ENCODE results near the gene SMIM10L2A.
"Not testable (repeated sequence)": the region's sequence is repeated elsewhere in the genome, so short reads cannot be mapped to it uniquely, and the experiment has no call there.

Gene SMIM10L2A

GRCh38 chrX:135421932-135422809, at the start of gene SMIM10L2A:
SMIM10L2A (plus strand) TSS chrX:135421944; CDS start chrX:135422132, 188 bp downstream.
- FAIRE-seq (no peak), DNase-seq (ENCODE audit: extremely low spot score, insufficient read length, low read depth) (no peak)

- FAIRE-seq = no peak
- no peak for DNase-seq (ENCODE audit: extremely low spot score, insufficient read length, low read depth)
These were observed 48.4 kb upstream of the SMIM10L2A start for GRCh38 chrX:135373357-135373756.

GRCh38 chrX:135382260-135382659, 39.5 kb upstream of the SMIM10L2A start:
- DNase-seq (ENCODE audit: extremely low spot score, insufficient read length, low read depth) = no peak
- FAIRE-seq = no peak

- no peak for DNase-seq (ENCODE audit: extremely low spot score, insufficient read length, low read depth)
- no peak for FAIRE-seq
These were observed 38.5 kb upstream of the SMIM10L2A start for GRCh38 chrX:135383249-135383648.

GRCh38 chrX:135384161-135384836, 37.4 kb upstream of the SMIM10L2A start:
- FAIRE-seq = no peak
- no peak for DNase-seq (ENCODE audit: extremely low spot score, insufficient read length, low read depth)

GRCh38 chrX:135388841-135389240, 32.9 kb upstream of the SMIM10L2A start:
- no peak for DNase-seq (ENCODE audit: extremely low spot score, insufficient read length, low read depth)
- FAIRE-seq = no peak

- DNase-seq (ENCODE audit: extremely low spot score, insufficient read length, low read depth) (no peak), FAIRE-seq (no peak)
These were observed 32.5 kb upstream of the SMIM10L2A start for GRCh38 chrX:135389243-135389642.

- DNase-seq (ENCODE audit: extremely low spot score, insufficient read length, low read depth) (no peak), FAIRE-seq (no peak)
These were observed 32.0 kb upstream of the SMIM10L2A start for GRCh38 chrX:135389717-135390116.

GRCh38 chrX:135391734-135392133, 30.0 kb upstream of the SMIM10L2A start:
- no peak for DNase-seq (ENCODE audit: extremely low spot score, insufficient read length, low read depth)
- FAIRE-seq = no peak

GRCh38 chrX:135393051-135393450, 28.7 kb upstream of the SMIM10L2A start:
- FAIRE-seq = no peak
- no peak for DNase-seq (ENCODE audit: extremely low spot score, insufficient read length, low read depth)

GRCh38 chrX:135395064-135395463, 26.7 kb upstream of the SMIM10L2A start:
- FAIRE-seq = no peak
- no peak for DNase-seq (ENCODE audit: extremely low spot score, insufficient read length, low read depth)

- FAIRE-seq (no peak), DNase-seq (ENCODE audit: extremely low spot score, insufficient read length, low read depth) (no peak)
These were observed 25.6 kb upstream of the SMIM10L2A start for GRCh38 chrX:135396109-135396508.

- FAIRE-seq (no peak), DNase-seq (ENCODE audit: extremely low spot score, insufficient read length, low read depth) (no peak)
These were observed 25.2 kb upstream of the SMIM10L2A start for GRCh38 chrX:135396566-135396965.

GRCh38 chrX:135397652-135398051, 24.1 kb upstream of the SMIM10L2A start:
- FAIRE-seq (no peak), DNase-seq (ENCODE audit: extremely low spot score, insufficient read length, low read depth) (no peak)

- FAIRE-seq (no peak), DNase-seq (ENCODE audit: extremely low spot score, insufficient read length, low read depth) (no peak)
These were observed 18.4 kb upstream of the SMIM10L2A start for GRCh38 chrX:135403374-135403773.

- not testable (repeated sequence) for DNase-seq (ENCODE audit: extremely low spot score, insufficient read length, low read depth); FAIRE-seq
These were observed 15.3 kb upstream of the SMIM10L2A start for GRCh38 chrX:135406428-135406827.

- FAIRE-seq (no peak), DNase-seq (ENCODE audit: extremely low spot score, insufficient read length, low read depth) (no peak)
These were observed 12.9 kb upstream of the SMIM10L2A start for GRCh38 chrX:135408794-135409193.

GRCh38 chrX:135410861-135411627, 10.7 kb upstream of the SMIM10L2A start:
- DNase-seq (ENCODE audit: extremely low spot score, insufficient read length, low read depth) (no peak), FAIRE-seq (peak; percentile 5)

- DNase-seq (ENCODE audit: extremely low spot score, insufficient read length, low read depth) (no peak), FAIRE-seq (no peak)
These were observed 9.9 kb upstream of the SMIM10L2A start for GRCh38 chrX:135411893-135412292.

- FAIRE-seq = no peak
- no peak for DNase-seq (ENCODE audit: extremely low spot score, insufficient read length, low read depth)
These were observed 5.2 kb upstream of the SMIM10L2A start for GRCh38 chrX:135416546-135416945.

GRCh38 chrX:135420831-135421230, 913 bp upstream of the SMIM10L2A start:
- FAIRE-seq = no peak
- DNase-seq (ENCODE audit: extremely low spot score, insufficient read length, low read depth) = no peak
